IMR-90 (cell line): Measurements from ENCODE around the gene ANKFN1. TPM values are rescaled to one million over a fixed set of nuclear protein-coding genes. Genes with fewer than 3 reads are reported as not detected.

Experiments
- ATAC-seq: fragments of 200-7000 bp; cut with Tn5 transposase; 2 replicates; pipeline ENCODE4 v1.9.1; 2020; ENCODE audit warnings: low read depth, mild to moderate bottlenecking, moderate library complexity
- BruUV-seq: library from RNA; stranded (reverse); fragments of 400-500 nt; replicated peaks from 2 replicates; lab custom pipeline; 2021; lab: Mats Ljungman, UMichigan
- CTCF ChIA-PET: fragments of 300-600 bp; formaldehyde crosslinking; extraction: SDS; loops from one replicate; lab custom pipeline; 2021; ENCODE audit warnings: antibody characterized with exemption; lab: Yijun Ruan, JAX
- POLR2A ChIA-PET: fragments of 300-600 bp; sonication (Branson Sonifier 250); formaldehyde crosslinking; loops from one replicate; lab custom pipeline; 2022; ENCODE audit warnings: antibody characterized with exemption; ENCODE audit not compliant: unreplicated experiment; lab: Charles Lee
- DNase-seq: peaks from one replicate; pipeline ENCODE4 v3.0.0; 2013
- H2AFZ ChIP-seq: replicated peaks from 2 replicates; pipeline ENCODE3; 2013; ENCODE audit warnings: low read length, mild to moderate bottlenecking; ENCODE audit not compliant: poor library complexity
- H2AK5ac ChIP-seq: 2 replicates; pipeline ENCODE4 v1.6.1; 2013; ENCODE audit warnings: low read depth, low read length, inconsistent platforms
- H2AK9ac ChIP-seq: replicated peaks from 2 replicates; pipeline ENCODE3; 2013; ENCODE audit warnings: mild to moderate bottlenecking, low read depth, low read length, moderate library complexity; ENCODE audit not compliant: poor library complexity
- H2BK120ac ChIP-seq: 2 replicates; pipeline ENCODE4 v1.6.1; 2013; ENCODE audit warnings: low read depth, low read length, inconsistent platforms
- H2BK15ac ChIP-seq: 3 replicates; pipeline ENCODE4 v1.6.1; 2013; ENCODE audit warnings: low read depth, low read length, inconsistent platforms
- H2BK20ac ChIP-seq: 2 replicates; pipeline ENCODE4 v1.6.1; 2013; ENCODE audit warnings: low read depth, mild to moderate bottlenecking, inconsistent platforms, low read length, moderate library complexity
- H2BK5ac ChIP-seq: 2 replicates; pipeline ENCODE4 v1.6.1; 2013; ENCODE audit warnings: mild to moderate bottlenecking, low read depth, low read length, inconsistent platforms; ENCODE audit not compliant: poor library complexity, severe bottlenecking
- H3K14ac ChIP-seq: replicated peaks from 2 replicates; pipeline ENCODE4 v1.6.1; 2013; ENCODE audit warnings: low read depth, low read length, inconsistent platforms
- H3K18ac ChIP-seq: 2 replicates; pipeline ENCODE4 v1.6.1; 2013; ENCODE audit warnings: low read depth, low read length, control low read depth
- H3K23ac ChIP-seq: 2 replicates; pipeline ENCODE4 v1.6.1; 2013; ENCODE audit warnings: low read depth, low read length, inconsistent platforms
- H3K27ac ChIP-seq: 2 replicates; pipeline ENCODE4 v1.5.1; 2013; ENCODE audit warnings: mild to moderate bottlenecking, control low read depth, low read length; ENCODE audit not compliant: insufficient read depth
- H3K27me3 ChIP-seq: 2 replicates; pipeline ENCODE4 v1.6.1; 2013; ENCODE audit warnings: low read length; ENCODE audit not compliant: control insufficient read depth, insufficient read depth
- H3K36me3 ChIP-seq: 2 replicates; pipeline ENCODE4 v1.6.1; 2013; ENCODE audit warnings: low read length, mixed read lengths; ENCODE audit not compliant: control insufficient read depth, insufficient read depth
- H3K4ac ChIP-seq: 2 replicates; pipeline ENCODE4 v1.6.1; 2013; ENCODE audit warnings: low read depth, low read length, inconsistent platforms
- H3K4me1 ChIP-seq: 2 replicates; pipeline ENCODE4 v1.6.1; 2013; ENCODE audit warnings: low read length, mixed read lengths; ENCODE audit not compliant: control insufficient read depth, insufficient read depth
- H3K4me2 ChIP-seq: 2 replicates; pipeline ENCODE4 v1.6.1; 2013; ENCODE audit warnings: low read depth, mild to moderate bottlenecking, control low read depth, low read length, moderate library complexity
- H3K4me3 ChIP-seq: 2 replicates; pipeline ENCODE4 v1.5.1; 2013; ENCODE audit warnings: low read depth, mild to moderate bottlenecking, control low read depth, low read length, moderate library complexity; ENCODE audit not compliant: insufficient read depth
- H3K56ac ChIP-seq: 2 replicates; pipeline ENCODE4 v1.6.1; 2013; ENCODE audit warnings: low read length, inconsistent platforms; ENCODE audit not compliant: insufficient read depth; ENCODE audit errors: extremely low read depth
- H3K79me1 ChIP-seq, 2 experiments: 2 replicates each; pipeline ENCODE4 v1.6.1; 2013; ENCODE audit warnings: low read length in 2 of 2, inconsistent platforms in 1 of 2, low read depth in 1 of 2
- H3K9ac ChIP-seq: 2 replicates; pipeline ENCODE4 v1.6.1; 2013; ENCODE audit warnings: low read depth, low read length, control low read depth
- H3K9me1 ChIP-seq: 2 replicates; pipeline ENCODE4 v1.6.1; 2013; ENCODE audit warnings: low read length, inconsistent platforms; ENCODE audit not compliant: insufficient read depth
- H3K9me3 ChIP-seq: 2 replicates; pipeline ENCODE4 v1.6.1; 2013; ENCODE audit warnings: low read length; ENCODE audit not compliant: control insufficient read depth, insufficient read depth
- H4K20me1 ChIP-seq: 2 replicates; pipeline ENCODE4 v1.6.1; 2013; ENCODE audit warnings: low read length, inconsistent platforms; ENCODE audit not compliant: insufficient read depth
- H4K5ac ChIP-seq: 2 replicates; pipeline ENCODE4 v1.6.1; 2013; ENCODE audit warnings: mild to moderate bottlenecking, low read depth, low read length, control low read depth
- H4K8ac ChIP-seq, 2 experiments: 2 replicates each; pipeline ENCODE4 v1.6.1; 2013; ENCODE audit warnings: low read depth in 2 of 2, low read length in 2 of 2, control low read depth in 1 of 2, inconsistent platforms in 1 of 2
- H4K91ac ChIP-seq: 2 replicates; pipeline ENCODE4 v1.6.1; 2013; ENCODE audit warnings: low read depth, low read length, inconsistent platforms; ENCODE audit not compliant: insufficient read depth
- BHLHE40 ChIP-seq: fragments of 150-350 bp; IDR thresholded peaks from 2 replicates; pipeline ENCODE4 v1.6.1; 2016; ENCODE audit warnings: mild to moderate bottlenecking, low read depth, low read length
- CEBPB ChIP-seq: IDR thresholded peaks from 2 replicates; pipeline ENCODE4 v1.6.1; 2012; ENCODE audit warnings: low read depth, low read length, improper control_type of control experiment
- CHD1 ChIP-seq: IDR thresholded peaks from 2 replicates; pipeline ENCODE4 v1.6.1; 2012; ENCODE audit warnings: low read depth, low read length, improper control_type of control experiment
- ELK1 ChIP-seq: fragments of 150-350 bp; IDR thresholded peaks from 2 replicates; pipeline ENCODE4 v1.6.1; 2016; ENCODE audit warnings: low read depth, mild to moderate bottlenecking, low read length, moderate library complexity, borderline replicate concordance
- FOS ChIP-seq: fragments of 150-350 bp; IDR thresholded peaks from 2 replicates; pipeline ENCODE4 v1.6.1; 2016; ENCODE audit warnings: low read depth, low read length
- MAFK ChIP-seq: IDR thresholded peaks from 2 replicates; pipeline ENCODE4 v1.6.1; 2012; ENCODE audit warnings: low read depth, low read length, improper control_type of control experiment
- MAZ ChIP-seq: IDR thresholded peaks from 2 replicates; pipeline ENCODE4 v1.6.1; 2012; ENCODE audit warnings: low read depth, mild to moderate bottlenecking, low read length, improper control_type of control experiment, moderate library complexity, borderline replicate concordance
- MXI1 ChIP-seq: IDR thresholded peaks from 2 replicates; pipeline ENCODE4 v1.6.1; 2012; ENCODE audit warnings: low read depth, mild to moderate bottlenecking, low read length, moderate library complexity, borderline replicate concordance
- NFE2L2 ChIP-seq: fragments of 150-350 bp; IDR thresholded peaks from 2 replicates; pipeline ENCODE4 v1.6.1; 2016; ENCODE audit warnings: low read depth, mild to moderate bottlenecking, low read length
- POLR2A ChIP-seq: IDR thresholded peaks from 2 replicates; pipeline ENCODE4 v1.6.1; 2012; ENCODE audit warnings: mild to moderate bottlenecking, low read depth, low read length
- RAD21 ChIP-seq: IDR thresholded peaks from 2 replicates; pipeline ENCODE4 v1.6.1; 2012; ENCODE audit warnings: low read length, improper control_type of control experiment
- RCOR1 ChIP-seq: IDR thresholded peaks from 2 replicates; pipeline ENCODE4 v1.6.1; 2012; ENCODE audit warnings: mild to moderate bottlenecking, low read length, improper control_type of control experiment; ENCODE audit not compliant: insufficient replicate concordance
- RFX5 ChIP-seq: IDR thresholded peaks from 2 replicates; pipeline ENCODE4 v1.8.0; 2012; ENCODE audit warnings: low read depth, mild to moderate bottlenecking, low read length, moderate library complexity
- SMC3 ChIP-seq: fragments of 150-350 bp; IDR thresholded peaks from 2 replicates; pipeline ENCODE4 v1.6.1; 2016; ENCODE audit warnings: low read depth, mild to moderate bottlenecking, antibody characterized with exemption, low read length, moderate library complexity
- USF2 ChIP-seq: fragments of 150-350 bp; IDR thresholded peaks from 2 replicates; pipeline ENCODE4 v1.6.1; 2017; ENCODE audit warnings: mild to moderate bottlenecking, antibody characterized with exemption, low read length, low read depth
- WGBS, 2 experiments: methylation state at CpG; one replicate each; pipeline versions ENCODE4 v1.1.5 to v1.1.7; 2013; ENCODE audit warnings: missing lambda C conversion rate in 2 of 2; ENCODE audit not compliant: insufficient read length in 1 of 2; ENCODE audit errors: extremely low coverage in 2 of 2; 5-methylcytosine and 5-hydroxymethylcytosine counted together
- dilution Hi-C: fragments of 300-500 bp; cut with HindIII; formaldehyde crosslinking; loops from one replicate; pipeline ENCODE4 v1.14.3; 2018; ENCODE audit warnings: low sequenced_read_pairs; ENCODE audit not compliant: unreplicated experiment
- in situ Hi-C: fragments of 300-500 bp; cut with MboI; formaldehyde crosslinking; loops from 3 replicates; pipeline ENCODE4 v1.14.3; 2019; ENCODE audit warnings: low sequenced_read_pairs, inconsistent platforms, mixed read lengths
- intact Hi-C: fragments of 100-400 bp; cut with micrococcal nuclease; formaldehyde crosslinking; loops from 2 replicates; pipeline ENCODE4 v1.10.0; 2022
- polyA plus RNA-seq, 3 experiments: library from polyadenylated mRNA; depleted of rRNA; stranded (reverse); fragments of >200 nt; gene quantifications; 2 replicates each; pipeline ENCODE4 v1.2.3, GENCODE V29; 2012; ENCODE audit warnings: low replicate concordance in 1 of 3
- total RNA-seq: library from RNA; depleted of rRNA; stranded (reverse); fragments of >200 nt; gene quantifications from 2 replicates; pipeline ENCODE4 v1.2.3, GENCODE V29; 2012
- TF ChIP-seq, protein P1 (sequence below): conservative IDR thresholded peaks from 2 replicates; pipeline ENCODE4 v1.5.1; 2012; ENCODE audit warnings: mild to moderate bottlenecking, low read depth, low read length, improper control_type of control experiment

ANKFN1 gene
- total and polyA plus RNA-seq, 2 of the 4 experiments (the other 2 are of a cell fraction): not detected

DNA sequence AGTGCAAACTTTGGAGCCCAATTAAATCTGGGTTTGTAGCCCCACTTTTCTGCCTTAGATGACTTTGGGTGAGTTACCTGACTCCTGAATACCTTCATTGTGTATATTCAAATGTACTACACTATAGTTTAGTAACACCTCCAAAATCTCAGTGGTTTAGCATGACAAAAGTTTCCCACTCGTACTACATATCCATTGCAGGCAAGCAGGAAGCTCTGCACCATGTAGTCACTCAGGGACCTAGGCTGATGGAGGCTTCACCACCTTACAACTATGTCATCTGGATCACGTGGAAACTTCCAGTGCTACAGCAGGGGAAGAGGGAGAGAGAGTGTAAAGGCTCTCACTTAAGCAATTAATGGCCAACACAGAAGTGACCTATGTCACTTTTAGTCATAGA lies 14.2 kb downstream of the ANKFN1 start:
- Histone ChIP-seq H3K18ac (peak overlapping the region; percentile 41; the same call in 1 of the 2 replicates), H2AFZ (no peak overlapping the region), H2BK120ac (peak overlapping the region; percentile 80), H2AK5ac (peak overlapping the region; percentile 70; the same call in 1 of the 2 replicates), H4K5ac (peak overlapping the region; percentile 33; the same call in 1 of the 2 replicates), H3K27me3 (no peaks in the 10 kb centered on the region), H2BK5ac (no peak overlapping the region), H3K4me2 (no peak overlapping the region), H3K9ac (no peak overlapping the region), H3K14ac (no peak overlapping the region), H3K9me1 (peaks cover 16% of the 10 kb centered on the region), H4K20me1 (no peaks in the 10 kb centered on the region), H2BK15ac (peak overlapping the region; percentile 25; the same call in 2 of the 3 replicates), H3K4me3 (no peak overlapping the region), H3K79me1 (0 out of 4 replicates have a peak, but pooled peaks cover 0 to 6% of the 10 kb centered on the region in 2 experiments), H3K9me3 (no peaks in the 10 kb centered on the region), H4K8ac (peak overlapping the region; percentile 44 to 55; a peak in 2 of 4 replicates), H3K27ac (no peak overlapping the region), H3K56ac (no peak overlapping the region), H3K36me3 (no peaks in the 10 kb centered on the region), H3K23ac (no peak overlapping the region), H3K4me1 (peaks cover 21% of the 10 kb centered on the region), H3K4ac (peak overlapping the region; percentile 71), H2AK9ac (no peak overlapping the region), H2BK20ac (peak overlapping the region; percentile 21), H4K91ac (peak overlapping the region; percentile 77)
- in situ Hi-C loops (no loop called here), intact Hi-C loops (no loop called here), dilution Hi-C loops (no loop called here)
- POLR2A ChIA-PET: no interaction called here
- TF ChIP-seq FOS (no peak), USF2 (no peak), POLR2A (no peak), NFE2L2 (no peak), BHLHE40 (no peak), SMC3 (no peak), CHD1 (no peak), MXI1 (no peak), RFX5 (no peak), ELK1 (no peak), MAZ (no peak), RAD21 (no peak), MAFK (no peak), CEBPB (no peak), RCOR1 (no peak)
- TF ChIP-seq, protein P1, sequence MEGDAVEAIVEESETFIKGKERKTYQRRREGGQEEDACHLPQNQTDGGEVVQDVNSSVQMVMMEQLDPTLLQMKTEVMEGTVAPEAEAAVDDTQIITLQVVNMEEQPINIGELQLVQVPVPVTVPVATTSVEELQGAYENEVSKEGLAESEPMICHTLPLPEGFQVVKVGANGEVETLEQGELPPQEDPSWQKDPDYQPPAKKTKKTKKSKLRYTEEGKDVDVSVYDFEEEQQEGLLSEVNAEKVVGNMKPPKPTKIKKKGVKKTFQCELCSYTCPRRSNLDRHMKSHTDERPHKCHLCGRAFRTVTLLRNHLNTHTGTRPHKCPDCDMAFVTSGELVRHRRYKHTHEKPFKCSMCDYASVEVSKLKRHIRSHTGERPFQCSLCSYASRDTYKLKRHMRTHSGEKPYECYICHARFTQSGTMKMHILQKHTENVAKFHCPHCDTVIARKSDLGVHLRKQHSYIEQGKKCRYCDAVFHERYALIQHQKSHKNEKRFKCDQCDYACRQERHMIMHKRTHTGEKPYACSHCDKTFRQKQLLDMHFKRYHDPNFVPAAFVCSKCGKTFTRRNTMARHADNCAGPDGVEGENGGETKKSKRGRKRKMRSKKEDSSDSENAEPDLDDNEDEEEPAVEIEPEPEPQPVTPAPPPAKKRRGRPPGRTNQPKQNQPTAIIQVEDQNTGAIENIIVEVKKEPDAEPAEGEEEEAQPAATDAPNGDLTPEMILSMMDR: no peak
- WGBS, 2 experiments: no CpG with 5 or more reads among the region's 2 CpGs
- BruUV-seq: no TSS peak
- DNase-seq (no peak), ATAC-seq (no peak)
- CTCF ChIA-PET: no interaction called here
